Kasumi-1 (cell line): ENCODE measurements around the gene GNB3.
A peak's percentile ranks its signal among the peaks of the same experiment; 100 is the strongest.

ENCODE experiments used
- DNase-seq, 2 experiments: peaks; one replicate each; lab custom pipeline; 2025; lab: John Stamatoyannopoulos, UW

GNB3 gene

GRCh38 chr12:6823182-6824084 lies 17.3 kb upstream of the GNB3 start:
- DNase-seq: no peak

GRCh38 chr12:6824085-6824775 lies 16.5 kb upstream of the GNB3 start:
- no peak for DNase-seq

DNA sequence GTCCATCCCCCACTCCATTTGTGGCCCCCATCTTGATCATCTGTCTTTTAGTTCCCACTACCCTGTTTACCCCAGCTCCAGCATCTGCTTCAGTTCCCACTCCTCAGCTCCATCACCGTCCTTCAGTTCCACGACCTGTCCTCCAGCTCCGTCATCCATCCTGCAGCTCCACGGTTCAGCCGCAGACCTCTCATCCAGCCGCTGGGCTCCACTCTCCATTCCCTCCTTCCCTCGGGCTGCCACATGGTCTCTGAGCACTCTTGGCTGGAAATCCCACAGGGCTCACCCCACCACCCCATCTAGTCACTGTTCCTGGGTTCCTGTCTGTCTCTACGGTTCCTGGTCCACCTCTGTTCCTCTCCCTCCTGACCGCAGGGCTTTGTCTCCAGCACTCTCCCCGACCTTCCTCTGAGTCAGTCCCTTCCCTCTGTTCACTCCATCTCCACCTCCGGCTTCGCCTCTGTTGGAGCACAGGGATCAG lies 15.8 kb upstream of the GNB3 start:
- no peak for DNase-seq

DNA sequence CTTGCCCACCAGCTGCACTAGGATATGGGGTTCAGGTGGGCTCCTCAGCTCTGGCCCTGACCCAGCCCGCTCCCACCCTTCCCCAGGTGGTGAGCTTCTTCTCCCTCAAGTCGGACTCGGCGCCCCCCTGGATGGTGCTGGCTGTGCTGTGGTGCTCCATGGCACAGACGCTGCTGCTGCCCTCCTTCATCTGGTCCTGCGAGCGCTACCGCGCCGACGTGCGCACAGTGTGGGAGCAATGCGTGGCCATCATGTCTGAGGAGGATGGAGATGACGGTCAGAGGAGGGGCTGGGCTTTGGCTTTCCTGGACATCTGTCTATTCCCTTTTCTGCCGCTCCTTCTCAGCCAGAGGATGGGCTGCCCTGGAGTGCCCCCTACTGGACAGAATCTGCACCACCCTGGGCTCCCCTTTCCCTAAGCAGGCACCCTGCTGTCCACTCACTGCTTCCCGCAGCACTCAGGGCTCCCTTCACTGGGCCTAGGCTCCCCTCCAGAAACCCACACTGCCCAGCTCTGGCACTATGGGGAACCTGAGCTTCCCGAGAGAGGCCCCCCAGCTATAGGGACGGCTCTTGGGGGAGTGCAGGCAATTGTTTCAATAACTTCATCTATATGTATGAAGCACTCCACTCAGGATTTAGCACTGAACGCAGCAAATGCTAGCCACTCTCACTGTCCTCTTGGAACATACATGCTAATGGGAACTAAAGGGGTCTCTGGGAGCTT lies 15.2 kb upstream of the GNB3 start:
- peak; percentile 46 to 50 for DNase-seq

DNA sequence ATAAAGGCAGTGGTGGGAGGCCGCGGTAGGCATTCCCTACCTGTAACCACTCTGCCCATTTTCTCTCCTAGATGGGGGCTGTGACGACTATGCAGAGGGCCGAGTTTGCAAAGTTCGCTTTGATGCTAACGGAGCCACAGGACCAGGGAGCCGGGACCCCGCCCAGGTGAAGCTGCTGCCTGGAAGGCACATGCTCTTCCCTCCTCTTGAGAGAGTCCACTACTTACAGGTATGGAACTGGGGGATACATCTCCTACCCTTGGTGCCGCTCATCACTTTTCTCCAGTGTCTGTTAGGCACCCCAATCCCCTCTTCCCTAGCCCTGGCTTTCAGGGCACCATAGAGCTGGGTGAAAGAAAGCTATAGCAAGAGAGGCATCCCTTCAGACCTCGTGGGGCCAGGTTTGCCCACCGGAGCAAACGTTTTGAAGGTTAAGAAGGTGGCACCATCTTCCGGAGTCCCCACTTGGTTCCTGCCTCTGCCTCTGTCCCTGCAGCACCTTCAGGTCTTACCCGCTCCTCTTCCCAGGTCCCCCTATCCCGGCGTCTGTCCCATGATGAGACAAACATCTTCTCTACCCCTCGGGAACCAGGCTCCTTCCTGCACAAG lies 14.5 kb upstream of the GNB3 start:
- no peak for DNase-seq

DNA sequence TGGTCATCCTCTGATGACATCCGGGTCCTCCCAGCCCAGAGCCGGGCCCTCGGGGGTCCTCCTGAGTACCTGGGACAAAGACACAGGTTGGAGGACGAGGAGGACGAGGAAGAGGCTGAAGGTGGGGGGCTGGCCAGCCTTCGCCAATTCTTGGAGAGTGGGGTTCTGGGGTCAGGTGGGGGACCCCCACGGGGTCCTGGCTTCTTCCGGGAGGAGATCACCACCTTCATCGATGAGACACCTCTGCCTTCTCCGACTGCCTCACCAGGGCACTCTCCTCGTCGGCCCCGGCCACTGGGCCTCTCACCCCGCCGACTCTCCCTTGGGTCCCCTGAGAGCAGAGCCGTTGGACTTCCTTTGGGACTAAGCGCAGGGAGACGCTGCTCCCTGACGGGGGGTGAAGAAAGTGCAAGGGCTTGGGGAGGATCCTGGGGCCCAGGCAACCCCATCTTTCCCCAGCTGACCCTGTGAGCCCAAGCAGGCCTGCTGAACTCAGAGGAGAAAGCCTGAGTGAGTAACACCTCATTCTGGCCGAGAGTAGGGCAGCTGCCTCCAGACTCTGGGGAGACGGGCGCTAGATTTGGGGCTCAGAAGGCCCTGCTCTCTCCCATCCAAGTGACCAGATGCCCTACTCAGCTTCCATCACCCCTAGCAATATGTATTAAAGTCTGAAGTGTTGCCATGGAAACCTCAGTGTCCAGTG lies 13.8 kb upstream of the GNB3 start:
- DNase-seq: no peak

DNA sequence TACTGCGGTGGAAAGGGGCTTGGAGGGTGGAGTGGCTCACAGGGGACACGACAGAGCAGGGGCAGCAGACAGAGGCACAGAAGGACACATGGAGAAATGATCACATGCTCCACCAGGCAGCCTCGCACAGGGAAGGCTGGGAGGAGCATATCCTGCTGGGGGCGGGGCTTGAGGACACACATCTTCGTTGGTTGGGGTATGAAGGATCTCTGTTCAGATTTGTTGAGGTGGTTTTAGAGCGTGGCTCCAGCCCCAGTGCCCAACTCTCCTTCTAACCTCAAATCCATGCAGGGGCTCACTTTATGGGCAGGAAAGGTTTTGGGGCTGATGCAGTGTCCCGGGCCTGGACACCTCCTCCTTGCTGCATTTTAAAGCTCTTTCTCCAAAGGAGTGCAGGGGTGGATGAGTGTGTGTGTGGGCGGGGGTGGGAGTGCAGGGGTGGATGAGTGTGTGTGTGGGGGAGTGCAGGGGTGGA lies 13.3 kb upstream of the GNB3 start:
- DNase-seq: peak; percentile 22 to 29

DNA sequence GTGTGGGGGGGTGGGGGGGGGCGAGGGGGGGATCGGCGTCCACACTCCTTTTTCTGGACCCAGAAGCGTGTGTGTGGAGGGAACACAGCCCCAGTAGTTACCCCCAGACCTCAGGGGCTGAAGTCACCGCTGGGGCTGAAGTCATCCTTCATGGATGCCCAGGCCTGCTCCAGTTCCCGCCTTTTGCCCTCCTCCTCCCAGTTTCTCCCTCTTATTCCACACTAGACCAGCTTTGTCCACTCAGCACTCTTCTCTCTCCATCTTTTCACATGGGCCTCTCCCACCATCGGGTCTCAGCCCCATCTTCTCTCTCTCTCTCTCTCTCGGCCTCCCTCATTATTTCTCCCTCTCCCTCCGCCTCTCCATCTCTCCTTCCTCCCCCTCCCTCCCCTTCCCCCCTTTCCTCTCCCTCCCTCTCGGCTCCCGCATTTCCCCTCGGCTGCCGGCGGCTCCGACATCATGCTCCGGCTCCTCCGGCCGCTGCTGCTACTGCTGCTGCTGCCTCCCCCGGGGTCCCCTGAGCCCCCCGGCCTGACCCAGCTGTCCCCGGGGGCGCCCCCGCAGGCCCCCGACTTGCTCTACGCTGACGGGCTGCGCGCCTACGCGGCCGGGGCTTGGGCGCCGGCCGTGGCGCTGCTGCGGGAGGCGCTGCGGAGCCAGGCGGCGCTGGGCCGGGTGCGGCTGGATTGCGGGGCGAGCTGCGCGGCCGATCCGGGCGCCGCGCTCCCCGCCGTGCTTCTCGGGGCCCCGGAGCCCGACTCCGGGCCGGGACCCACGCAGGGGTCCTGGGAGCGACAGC lies 12.5 kb upstream of the GNB3 start, which contains the start of gene P3H3:
P3H3 (plus strand) TSS at position 426 of the 799 bp plus-strand sequence; CDS start at position 460, 34 bp downstream.
- no peak for DNase-seq

GRCh38 chr12:6828781-6829535 lies 11.8 kb upstream of the GNB3 start:
- peak in 1 of 2 experiments; percentile 10 for DNase-seq

DNA sequence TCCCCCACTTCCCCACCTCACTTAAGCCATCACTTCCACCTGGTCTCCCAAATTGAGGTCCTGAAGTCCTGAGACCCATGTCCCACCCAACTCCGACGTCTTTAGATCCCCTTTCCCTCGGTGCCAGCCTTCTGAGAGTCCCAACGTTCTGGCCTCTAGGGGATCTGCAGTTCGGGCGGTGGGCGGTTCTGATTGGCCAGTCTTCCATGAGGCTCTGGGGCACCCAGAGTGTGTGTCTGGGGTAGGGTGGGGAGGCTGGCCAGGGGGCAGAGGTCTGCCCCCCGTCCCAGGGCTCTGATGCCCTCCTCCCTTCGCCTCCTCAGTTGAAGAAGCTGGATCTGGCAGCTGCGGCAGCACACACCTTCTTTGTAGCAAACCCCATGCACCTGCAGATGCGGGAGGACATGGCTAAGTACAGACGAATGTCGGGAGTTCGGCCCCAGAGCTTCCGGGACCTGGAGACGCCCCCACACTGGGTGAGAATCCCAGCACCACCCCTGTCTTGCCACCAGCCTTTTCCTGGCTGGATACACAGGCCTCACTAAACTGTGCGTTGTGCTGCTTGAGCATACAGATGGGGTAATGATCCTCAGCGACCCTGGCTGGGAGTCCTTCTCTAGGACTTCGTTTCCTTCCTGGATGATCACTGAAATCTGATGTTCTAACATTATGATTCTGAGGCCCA lies 11.0 kb upstream of the GNB3 start:
- peak in 1 of 2 experiments; percentile 13 for DNase-seq

DNA sequence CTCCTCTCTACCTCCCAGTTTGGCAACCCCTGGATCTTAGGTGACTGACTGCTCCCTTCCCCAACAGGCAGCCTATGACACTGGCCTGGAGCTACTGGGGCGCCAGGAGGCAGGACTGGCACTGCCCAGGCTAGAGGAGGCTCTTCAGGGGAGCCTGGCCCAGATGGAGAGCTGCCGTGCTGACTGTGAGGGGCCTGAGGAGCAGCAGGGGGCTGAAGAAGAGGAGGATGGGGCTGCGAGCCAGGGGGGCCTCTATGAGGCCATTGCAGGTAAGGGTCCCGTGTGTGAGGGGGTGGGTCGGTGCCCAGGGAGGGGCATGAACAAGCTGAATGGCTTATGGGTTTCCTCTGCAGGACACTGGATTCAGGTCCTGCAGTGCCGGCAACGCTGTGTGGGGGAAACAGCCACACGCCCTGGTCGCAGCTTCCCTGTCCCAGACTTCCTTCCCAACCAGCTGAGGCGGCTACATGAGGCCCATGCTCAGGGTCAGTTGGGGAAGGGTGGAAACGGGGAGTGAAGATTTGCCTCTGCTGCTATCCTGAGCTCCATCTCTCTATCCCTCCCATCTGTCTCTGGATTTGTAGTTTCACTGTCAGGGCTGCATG lies 10.3 kb upstream of the GNB3 start:
- no peak for DNase-seq

DNA sequence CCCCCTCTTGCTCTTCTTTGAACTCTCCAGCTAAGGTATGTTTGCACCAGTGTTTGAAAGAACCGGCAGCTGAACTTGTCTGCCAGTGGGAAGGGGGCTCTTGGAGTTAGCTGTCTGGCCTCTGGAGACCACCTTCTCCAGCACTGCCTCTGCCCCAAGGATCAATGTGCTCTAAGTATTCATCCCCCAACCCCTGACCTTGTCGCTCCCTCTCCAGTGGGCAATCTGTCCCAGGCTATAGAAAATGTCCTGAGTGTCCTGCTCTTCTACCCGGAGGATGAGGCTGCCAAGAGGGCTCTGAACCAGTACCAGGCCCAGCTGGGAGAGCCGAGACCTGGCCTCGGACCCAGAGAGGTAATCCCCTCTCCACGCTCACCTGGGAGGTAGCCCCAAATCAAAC lies 9.7 kb upstream of the GNB3 start:
- no peak for DNase-seq

DNA sequence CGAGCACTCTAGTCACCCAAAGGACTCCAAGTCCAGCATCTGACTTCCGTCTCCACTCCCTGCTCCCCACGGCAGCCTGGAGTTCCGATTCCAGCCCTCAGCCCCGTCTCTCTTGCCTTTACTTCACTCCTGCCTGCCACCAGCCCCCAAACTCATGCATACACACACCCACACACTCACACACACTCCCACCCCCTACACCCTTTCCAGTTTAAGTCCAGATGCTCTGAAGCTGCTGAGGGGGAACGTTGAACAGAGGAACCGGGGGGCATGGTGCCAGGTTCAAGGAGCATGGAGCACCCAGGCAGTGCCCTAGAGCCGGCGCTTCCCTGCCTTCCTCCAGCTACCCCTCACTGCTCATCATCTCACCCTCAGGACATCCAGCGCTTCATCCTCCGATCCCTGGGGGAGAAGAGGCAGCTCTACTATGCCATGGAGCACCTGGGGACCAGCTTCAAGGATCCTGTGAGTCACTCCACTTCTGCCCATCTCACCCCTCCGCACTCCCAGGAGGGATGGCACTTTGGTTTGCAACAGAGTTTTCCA lies 9.2 kb upstream of the GNB3 start:
- DNase-seq: no peak

DNA sequence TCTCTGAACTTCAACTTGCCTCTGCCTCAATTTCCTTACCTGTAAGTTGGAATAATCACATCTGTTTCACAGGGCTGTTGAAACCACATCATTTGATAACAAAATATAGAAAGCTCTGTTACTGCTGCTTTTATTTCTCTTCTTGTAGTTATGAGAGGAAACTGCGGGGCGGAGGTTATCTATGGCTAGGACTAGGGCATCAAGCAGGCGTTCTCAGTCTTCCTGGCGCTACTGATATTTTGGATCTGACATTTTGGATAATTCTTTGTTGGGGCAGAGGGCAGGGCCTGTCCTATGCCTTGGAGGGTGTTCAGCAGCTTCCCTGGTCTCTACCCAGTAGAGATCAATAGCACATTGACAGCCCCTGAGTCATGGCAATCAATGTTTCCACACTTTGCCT lies 8.6 kb upstream of the GNB3 start:
- DNase-seq: no peak

DNA sequence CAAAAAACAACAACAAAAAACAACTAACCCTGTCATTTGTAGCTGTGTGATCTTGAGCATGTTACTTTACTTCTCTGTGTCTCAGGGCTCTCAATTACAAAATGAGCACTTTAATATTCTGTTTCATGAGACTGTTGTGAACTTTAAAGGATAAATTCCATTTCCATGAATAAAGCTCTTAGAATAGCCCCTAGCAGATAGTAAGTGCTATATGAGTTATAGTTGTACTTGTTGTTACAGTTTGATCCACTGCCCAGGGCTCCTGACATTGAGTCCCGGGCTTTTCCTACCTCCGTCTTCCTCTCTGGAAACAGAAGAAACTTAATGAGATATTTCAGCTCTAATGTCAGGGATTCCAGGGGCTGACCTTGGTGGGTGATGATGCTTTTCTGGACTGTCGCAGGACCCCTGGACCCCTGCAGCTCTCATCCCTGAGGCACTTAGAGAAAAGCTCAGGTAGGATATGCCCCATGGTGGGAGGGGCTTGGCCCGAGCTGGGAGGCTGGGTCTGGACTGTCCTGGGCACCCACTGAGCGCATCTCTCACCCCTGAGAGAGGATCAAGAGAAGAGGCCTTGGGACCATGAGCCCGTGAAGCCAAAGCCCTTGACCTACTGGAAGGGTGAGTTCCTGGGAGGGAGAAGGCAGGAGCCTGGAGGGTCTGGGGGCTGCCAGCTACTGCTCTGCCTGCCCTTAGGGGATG lies 7.4 kb upstream of the GNB3 start:
- DNase-seq: no peak

DNA sequence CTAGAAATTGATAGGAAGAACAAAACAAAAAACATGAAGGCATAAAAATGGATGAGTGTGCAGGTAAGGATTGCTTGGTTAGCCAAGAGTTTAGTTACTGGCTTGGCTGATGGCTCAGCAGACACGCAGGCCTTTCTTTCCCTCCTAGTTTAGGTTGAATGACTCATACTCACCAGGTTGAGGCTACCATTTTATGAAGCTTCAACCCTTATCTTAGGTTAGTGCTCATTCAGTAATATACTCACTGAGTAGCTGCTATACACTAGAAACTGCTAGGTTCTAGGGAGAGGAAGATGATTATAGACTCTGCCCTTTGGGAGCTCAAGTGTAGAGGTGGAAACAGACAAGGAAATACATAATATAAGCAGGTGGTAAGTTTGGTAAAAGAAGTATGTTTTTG lies 6.5 kb upstream of the GNB3 start:
- no peak for DNase-seq

DNA sequence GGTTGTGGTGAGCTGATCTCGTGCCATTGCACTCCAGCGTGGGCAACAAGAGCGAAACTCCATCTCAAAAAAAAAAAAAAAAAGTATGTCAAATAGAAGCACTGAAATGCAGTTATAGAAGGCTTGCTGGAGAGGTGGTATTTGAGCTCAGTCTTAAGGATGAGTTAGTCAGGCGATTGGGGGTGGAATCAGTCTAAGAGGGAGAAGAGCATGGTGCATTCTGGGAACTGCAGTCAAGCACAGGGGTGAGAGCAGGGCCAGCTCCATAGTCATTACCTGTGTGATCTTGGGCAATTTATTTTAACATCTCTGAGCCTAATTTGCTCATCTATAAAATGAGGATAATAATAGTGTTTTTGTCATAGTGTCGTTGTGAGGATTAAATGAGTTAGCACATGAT lies 5.9 kb upstream of the GNB3 start:
- no peak for DNase-seq

GRCh38 chr12:6836851-6837250 lies 3.9 kb upstream of the GNB3 start:
- no peak for DNase-seq
